H1 (cell line): Measurements from ENCODE around the gene IKZF1. TPM values are rescaled to one million over a fixed set of nuclear protein-coding genes. Genes with fewer than 3 reads are reported as not detected.

ENCODE experiments used
- BCL11A ChIP-seq, 2 experiments: IDR thresholded peaks; one replicate each; pipeline ENCODE4 v1.6.1; 2011; ENCODE audit warnings: low read depth in 2 of 2, low read length in 2 of 2, mild to moderate bottlenecking in 2 of 2
- BRCA1 ChIP-seq: IDR thresholded peaks from 2 replicates; pipeline ENCODE4 v1.6.1; 2012; ENCODE audit warnings: low read depth, low read length, improper control_type of control experiment
- CHD7 ChIP-seq: fragments of 300-600 bp; sonication (generic); IDR thresholded peaks from 2 replicates; pipeline ENCODE4 v1.7.1; 2012; ENCODE audit warnings: low read length, moderate library complexity, mild to moderate bottlenecking, inconsistent platforms; ENCODE audit not compliant: insufficient replicate concordance
- CTBP2 ChIP-seq: IDR thresholded peaks from 2 replicates; pipeline ENCODE4 v1.7.0; 2011; ENCODE audit warnings: borderline replicate concordance, mild to moderate bottlenecking, moderate library complexity, mixed read lengths, low read length; ENCODE audit not compliant: insufficient read depth, insufficient read length
- E2F6 ChIP-seq: IDR thresholded peaks from 2 replicates; pipeline ENCODE4 v1.6.1; 2012; ENCODE audit warnings: inconsistent platforms
- GABPA ChIP-seq: IDR thresholded peaks from 2 replicates; pipeline ENCODE4 v1.6.1; 2011; ENCODE audit warnings: mild to moderate bottlenecking, low read length, moderate library complexity, borderline replicate concordance; ENCODE audit not compliant: insufficient read depth
- POLR2A ChIP-seq, 2 experiments: IDR thresholded peaks; 1 replicate in 1 of 2; 2 replicates in 1 of 2; pipeline ENCODE4 v1.6.1; 2011; ENCODE audit warnings: low read depth in 2 of 2, low read length in 2 of 2, mild to moderate bottlenecking in 2 of 2; ENCODE audit errors: control extremely low read depth in 1 of 2
- POLR2AphosphoS5 ChIP-seq: IDR thresholded peaks from 2 replicates; pipeline ENCODE4 v1.6.1; 2011; ENCODE audit warnings: low read depth, low read length
- TCF12 ChIP-seq: IDR thresholded peaks from 2 replicates; pipeline ENCODE4 v1.6.1; 2011; ENCODE audit warnings: low read depth, mild to moderate bottlenecking, low read length
- polyA plus RNA-seq, 7 experiments: library from polyadenylated mRNA; depleted of rRNA in 3 of 7; stranded (reverse) in 5 of 7; unstranded in 2 of 7; fragments of >200 nt in 5 of 7; fragments of 200-250 nt in 2 of 7; gene quantifications; 1 replicate in 5 of 7; 2 replicates in 1 of 7; 4 replicates in 1 of 7; pipeline versions ENCODE4 v1.2.1 to v1.2.3, GENCODE V29; 2011 to 2013; ENCODE audit warnings: missing spikeins in 2 of 7, mixed read lengths in 2 of 7
- total RNA-seq: library from RNA; stranded (reverse); fragmentation: NEBNext Ultra II Directional; extraction: Animal tissue kit (Norgen Biotek cat#: 25700); gene quantifications from 2 replicates; pipeline ENCODE4 v1.2.1, GENCODE V29; 2021

IKZF1 gene
- total and polyA plus RNA-seq, 2 of the 8 experiments (the other 6 are each of a cell fraction or from before 2014, with no cell fraction given) = 0.74 to 1.5 TPM

GRCh38 chr7:50346545-50347497 lies 42.3 kb downstream of the IKZF1 start (continued):
- TF ChIP-seq CTBP2 (no peak), BCL11A (IDR thresholded peaks at IDR 0.05; ENCODE audit: low read depth in 2 of 2, low read length in 2 of 2) (no peak), POLR2A (IDR thresholded peaks at IDR 0.05; ENCODE audit: control extremely low read depth in 1 of 2, low read depth in 2 of 2, low read length in 2 of 2) (no peak), POLR2AphosphoS5 (no peak), CHD7 (no peak), BRCA1 (no peak), E2F6 (no peak), TCF12 (no peak), GABPA (no peak)
- TF ChIP-seq, all 59 proteins: peak for 0
